ENCODE measurements around the gene CASTOR1. TPM values are rescaled to one million over a fixed set of nuclear protein-coding genes. Genes with fewer than 3 reads are reported as not detected.

CASTOR1 gene
- polyA plus RNA-seq, 1 donor = 4.0 TPM

DNA sequence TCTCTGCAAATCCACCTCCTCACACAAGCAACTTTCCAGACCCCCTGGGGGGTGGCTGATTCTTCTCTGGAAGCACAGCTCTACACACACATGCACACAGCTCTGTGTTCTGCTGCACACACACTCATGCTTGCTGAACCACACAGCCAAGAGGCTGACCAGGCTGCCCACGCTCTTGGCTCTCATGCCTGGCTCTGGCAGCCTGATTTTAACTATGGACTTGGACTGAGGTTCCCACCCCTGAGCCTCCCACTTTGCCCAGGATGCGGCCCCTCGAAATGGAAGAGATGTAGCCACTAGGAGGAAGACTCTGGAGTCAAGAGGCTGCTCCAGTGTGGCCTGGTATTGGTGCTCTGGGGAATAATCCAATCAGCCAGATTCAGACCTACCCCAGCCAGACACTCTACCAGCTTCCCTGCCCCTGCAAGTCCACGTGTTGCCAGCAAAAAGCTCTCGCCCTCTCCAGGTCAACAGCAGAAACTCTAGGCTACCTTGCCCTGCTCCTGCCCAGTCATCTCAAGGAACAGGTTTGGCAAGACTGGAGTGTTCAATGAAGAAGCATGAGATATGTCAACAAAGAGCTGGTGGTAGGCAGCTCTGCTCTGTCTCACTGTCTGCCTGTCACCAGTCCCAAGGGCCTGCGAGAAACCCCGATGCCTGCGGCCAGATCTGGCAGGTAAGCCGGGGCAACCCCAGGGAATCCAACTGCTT is 8.8 kb upstream of the CASTOR1 start:
- DNase-seq (ENCODE audit: low read depth) = no peak

GRCh38 chr22:30297276-30297990 is 8.1 kb upstream of the CASTOR1 start:
- DNase-seq (ENCODE audit: low read depth) = no peak

DNA sequence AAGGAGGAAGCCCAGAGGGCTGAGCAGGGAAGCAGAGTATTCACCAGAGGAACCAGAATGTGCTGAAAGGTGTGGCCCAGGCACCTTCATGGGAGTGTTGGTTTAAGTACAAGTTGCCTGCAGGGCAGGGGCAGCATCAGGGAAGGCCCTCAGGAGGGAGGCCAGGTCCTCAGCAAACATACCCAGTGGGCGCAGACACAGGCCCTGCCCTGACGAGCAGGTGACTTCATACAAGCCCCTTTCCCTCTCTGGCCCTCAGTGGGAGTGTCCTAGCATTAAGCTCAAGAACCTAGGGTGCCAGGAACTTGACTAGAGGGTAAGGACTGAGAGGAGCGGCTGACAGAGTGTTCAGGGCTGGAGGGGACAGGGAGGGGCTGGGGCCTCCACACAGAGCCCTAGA is 7.5 kb upstream of the CASTOR1 start:
- no peak for DNase-seq (ENCODE audit: low read depth)

DNA sequence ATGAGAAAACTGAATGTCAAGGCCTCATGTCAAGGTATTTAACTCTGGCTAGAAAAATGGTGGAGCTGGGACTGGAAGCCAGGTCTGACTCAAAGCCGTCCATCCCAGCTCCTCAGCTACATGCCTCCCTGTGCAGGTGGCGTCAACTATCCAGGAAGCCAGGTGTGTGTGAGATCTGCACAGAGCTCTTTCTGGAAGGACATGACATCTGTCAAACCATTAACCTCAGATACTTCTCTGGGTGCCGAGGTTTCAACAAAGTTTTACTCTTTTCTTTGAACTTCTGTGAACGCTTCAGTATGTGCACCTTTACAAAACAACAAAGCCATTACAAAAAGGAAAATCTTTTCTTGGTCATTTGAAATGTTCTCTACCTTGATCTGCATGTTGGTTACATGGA is 7.0 kb upstream of the CASTOR1 start:
- no peak for DNase-seq (ENCODE audit: low read depth)

- DNase-seq (ENCODE audit: low read depth) = no peak
Observed at GRCh38 chr22:30295576-30295975, 6.3 kb upstream of the CASTOR1 start.

DNA sequence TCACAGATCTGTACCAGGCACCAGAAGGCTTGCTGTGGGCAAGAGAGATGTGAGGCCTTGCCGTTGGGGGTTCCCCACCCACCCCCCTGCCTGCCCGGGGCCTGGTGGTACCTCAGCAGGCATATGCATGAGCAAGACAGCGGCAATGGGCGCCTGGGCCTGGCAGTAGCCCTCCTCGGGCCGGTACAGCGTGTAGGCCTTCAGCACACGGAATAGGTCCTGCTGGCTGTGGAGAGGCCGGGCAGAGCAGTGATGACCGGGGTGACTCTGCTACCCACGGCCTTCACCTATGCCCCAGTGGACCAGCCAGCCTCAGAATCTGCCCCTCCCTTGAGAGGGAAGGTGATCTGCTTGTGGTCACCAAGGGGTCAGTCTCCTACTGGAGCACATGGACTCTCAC is 5.5 kb upstream of the CASTOR1 start:
- no peak for DNase-seq (ENCODE audit: low read depth)

- no peak for DNase-seq (ENCODE audit: low read depth)
Observed at GRCh38 chr22:30294066-30294465, 4.8 kb upstream of the CASTOR1 start.

- DNase-seq (ENCODE audit: low read depth) = no peak
Observed at GRCh38 chr22:30293026-30293425, 3.7 kb upstream of the CASTOR1 start.

DNA sequence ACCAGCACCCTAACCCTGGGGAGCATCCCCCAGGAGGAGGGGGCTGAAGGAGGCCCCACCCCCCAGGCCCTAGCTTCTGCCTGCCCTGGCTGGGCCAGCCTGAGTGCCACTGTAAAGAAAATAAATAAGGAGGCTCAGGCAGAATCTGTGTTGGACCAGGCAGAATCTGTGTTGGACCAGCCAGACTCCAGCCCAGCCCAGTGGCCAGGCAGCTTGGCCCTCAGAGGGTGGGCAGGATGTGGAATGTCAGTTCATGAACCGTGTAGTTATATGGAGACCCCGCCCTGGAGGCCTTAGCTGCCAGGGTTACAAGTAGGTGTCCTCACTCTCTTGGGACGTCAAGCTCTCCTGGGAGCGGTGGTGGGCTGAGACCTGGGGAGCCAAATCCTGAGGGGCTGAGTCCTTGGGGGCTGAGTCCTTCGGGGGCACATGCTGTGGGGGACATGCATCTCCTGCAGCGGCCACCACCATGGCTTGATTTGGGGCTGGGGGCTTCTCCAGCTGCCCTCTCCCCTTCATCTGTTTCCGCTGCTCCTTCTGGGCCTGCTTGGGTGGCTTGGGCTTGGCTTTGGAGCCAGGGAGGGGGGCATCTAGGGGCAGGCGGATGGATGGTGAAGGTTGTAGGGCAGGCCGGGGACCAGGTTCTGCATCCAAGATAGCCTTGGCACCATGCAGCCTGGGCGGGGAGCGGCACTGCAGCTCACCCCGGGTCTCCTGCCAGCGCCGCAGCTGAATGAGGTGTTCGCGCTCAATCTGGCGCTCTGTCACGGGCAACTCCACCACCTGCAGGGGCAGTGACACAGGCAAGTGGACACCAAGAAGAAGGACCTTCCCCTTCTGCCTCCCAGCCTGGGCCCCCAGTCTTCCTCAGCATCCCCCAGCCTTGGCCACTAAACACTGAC is 3.0 kb upstream of the CASTOR1 start:
- DNase-seq (ENCODE audit: low read depth) = no peak

GRCh38 chr22:30291058-30291892 is 2.0 kb upstream of the CASTOR1 start:
- DNase-seq (ENCODE audit: low read depth) = no peak

DNA sequence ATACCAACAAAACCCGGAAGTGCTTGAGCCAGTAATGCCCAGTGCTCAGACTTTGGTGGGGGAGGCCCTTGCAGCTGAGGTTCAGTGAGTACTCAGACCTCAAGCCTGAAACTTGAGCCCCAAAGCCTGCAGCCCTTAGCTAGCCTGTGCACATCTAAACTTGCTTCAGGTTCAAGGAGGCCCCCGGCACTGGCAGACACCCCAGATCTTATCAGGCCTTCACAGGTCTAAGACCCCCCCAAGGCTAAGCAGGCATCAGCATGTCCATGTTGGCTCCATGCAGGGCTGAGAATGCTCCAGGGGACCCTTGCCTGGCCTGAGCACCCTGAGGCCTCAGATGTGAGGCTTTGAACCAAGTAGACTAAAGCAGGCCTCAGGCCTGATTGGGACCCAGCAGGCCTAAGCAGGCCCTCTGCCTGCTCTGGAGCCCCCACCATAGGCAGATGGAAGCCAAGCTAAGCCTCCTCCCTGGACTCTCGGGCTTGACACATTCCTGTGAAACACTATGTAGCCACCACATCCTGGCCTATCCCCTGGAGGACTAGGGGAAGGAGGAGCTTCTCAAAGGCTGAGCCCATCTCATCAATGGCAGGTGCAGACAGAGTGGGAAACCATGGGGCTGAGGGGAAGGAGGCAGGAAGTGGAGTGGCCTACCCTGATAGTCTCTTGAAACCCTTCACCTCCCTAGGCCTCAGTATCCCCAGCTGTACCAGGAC is 1.2 kb upstream of the CASTOR1 start:
- no peak for DNase-seq (ENCODE audit: low read depth)

DNA sequence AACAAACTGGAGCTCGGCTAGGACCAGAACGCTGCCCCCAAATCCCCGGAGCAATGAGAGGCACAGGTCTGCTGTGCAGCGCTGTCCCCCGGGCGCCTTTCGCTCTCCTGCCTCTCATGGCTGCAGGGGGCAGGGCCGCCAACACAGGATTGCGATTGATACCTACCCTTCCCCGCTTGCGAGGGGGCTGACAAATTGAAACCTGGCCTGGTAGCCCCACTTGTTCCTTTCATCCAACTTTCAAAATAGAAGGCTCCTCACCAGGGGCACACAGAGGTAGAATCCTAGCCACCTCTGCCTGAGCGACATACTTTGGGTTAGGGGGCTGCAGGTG is 642 bp upstream of the CASTOR1 start:
- no peak for DNase-seq (ENCODE audit: low read depth)

DNA sequence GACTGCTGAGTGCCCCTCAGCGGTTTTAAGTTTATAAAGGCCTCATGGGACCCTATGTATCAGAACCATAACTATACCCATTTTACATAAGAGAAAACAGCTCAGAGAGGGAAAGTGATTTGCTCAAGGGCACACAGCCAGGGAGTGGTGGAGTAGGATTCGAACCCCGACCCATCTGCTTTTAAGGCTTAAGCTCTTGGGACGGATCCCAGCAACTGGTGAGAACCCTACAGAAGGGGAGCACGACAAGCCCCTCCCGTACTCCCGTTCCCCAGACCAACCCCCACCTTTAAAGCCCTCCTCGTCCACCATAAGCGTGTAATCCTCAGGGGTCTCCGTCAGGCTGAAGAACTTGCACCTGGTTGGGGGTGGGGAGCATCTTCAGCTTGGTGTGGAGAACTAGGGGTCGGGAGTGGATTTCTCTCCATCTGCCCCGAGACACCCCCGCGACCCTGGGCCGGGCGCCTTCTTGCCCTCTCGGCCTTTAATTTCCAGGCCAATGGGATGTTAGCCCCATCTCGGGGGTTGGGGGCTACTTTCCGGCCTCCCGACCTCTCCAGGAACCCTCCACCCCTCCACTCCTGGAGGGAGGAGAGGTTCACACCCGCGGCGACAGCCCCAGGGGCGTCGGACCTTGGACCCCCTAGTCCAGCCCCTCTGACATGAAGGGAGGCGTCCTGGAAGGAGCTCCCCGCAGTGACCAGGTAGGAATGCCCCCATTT is 725 bp downstream of the CASTOR1 start:
- DNase-seq (ENCODE audit: low read depth) = no peak

DNA sequence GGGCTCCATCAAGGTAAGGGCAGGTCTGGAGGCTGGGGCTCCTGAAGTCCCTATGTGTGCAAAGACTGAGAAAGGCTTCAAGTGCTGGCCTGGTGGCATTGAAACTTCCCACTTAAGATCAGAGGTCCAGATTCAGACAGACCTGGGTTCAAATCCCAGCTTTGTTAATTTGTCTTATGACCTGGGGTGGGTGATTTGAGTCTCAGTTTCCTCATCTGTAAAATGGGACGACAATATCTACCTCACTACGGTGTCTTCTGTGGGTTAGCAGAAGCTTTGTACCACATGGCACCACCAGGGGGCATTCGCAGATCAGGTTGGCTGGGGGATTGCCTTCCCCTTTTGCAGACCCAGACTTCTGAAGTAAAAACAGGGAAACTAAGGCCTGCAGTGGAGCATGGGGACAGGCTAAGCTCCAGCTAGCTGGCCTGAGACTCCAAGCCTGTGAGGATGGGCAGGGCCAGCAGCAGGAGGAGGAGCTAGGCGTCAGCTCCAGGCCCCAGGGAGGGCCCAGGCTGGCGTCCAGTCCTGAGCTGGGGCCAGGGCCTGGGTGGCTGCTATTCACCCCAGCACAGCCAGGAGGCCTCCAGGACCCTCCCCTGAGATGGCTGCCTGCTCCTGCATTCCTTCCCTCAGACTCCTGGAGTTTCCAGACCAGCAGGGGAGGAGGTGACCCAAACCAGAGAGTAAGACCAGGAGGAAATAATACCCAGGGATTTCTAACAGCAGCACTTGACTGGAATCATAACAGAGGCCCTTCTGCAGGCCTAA is 1.5 kb downstream of the CASTOR1 start:
- DNase-seq (ENCODE audit: low read depth) = peak; percentile 68

DNA sequence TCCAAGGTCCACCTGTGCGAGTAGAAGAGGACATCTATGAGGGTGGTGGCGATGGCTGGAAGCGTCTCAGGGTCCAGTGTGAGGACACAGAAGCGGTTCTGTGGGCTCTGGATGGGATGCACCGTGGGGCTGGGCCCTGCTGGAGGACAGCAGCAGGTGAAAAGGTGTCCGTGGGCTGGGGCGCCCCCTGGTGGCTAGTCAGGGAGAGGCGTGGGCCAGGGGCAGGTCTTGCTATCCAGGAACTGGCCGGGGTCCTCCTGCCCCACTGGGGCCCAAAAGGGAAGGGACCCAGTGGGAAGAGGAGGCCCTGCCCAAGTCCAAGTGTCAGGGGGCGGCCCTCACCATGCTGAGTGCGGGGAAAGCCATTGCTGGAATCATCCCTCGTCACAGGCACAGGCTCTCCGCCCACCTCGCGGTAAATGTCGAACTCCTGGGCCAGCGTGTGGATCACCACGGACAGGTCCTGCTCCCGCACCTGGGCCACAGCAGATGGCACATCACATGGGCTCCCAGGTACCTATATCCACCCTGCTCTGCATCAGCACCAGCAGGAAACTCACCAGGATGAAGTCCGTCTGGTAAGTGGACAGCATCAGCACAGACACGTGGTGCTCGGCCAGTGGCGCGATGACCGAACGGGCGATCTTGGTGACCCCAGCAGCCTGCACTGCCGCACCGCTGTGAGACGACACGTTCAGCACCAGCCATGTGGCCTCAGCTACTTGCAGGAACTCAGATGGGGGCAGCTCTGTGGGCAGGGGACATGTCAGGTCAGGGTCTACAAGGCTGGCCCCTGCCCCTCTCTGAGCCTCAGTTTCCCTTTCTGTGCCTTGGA is 2.3 kb downstream of the CASTOR1 start:
- DNase-seq (ENCODE audit: low read depth) = no peak

- no peak for DNase-seq (ENCODE audit: low read depth)
Observed at GRCh38 chr22:30286331-30286730, 3.0 kb downstream of the CASTOR1 start.

- no peak for DNase-seq (ENCODE audit: low read depth)
Observed at GRCh38 chr22:30285846-30286200, 3.5 kb downstream of the CASTOR1 start.

DNA sequence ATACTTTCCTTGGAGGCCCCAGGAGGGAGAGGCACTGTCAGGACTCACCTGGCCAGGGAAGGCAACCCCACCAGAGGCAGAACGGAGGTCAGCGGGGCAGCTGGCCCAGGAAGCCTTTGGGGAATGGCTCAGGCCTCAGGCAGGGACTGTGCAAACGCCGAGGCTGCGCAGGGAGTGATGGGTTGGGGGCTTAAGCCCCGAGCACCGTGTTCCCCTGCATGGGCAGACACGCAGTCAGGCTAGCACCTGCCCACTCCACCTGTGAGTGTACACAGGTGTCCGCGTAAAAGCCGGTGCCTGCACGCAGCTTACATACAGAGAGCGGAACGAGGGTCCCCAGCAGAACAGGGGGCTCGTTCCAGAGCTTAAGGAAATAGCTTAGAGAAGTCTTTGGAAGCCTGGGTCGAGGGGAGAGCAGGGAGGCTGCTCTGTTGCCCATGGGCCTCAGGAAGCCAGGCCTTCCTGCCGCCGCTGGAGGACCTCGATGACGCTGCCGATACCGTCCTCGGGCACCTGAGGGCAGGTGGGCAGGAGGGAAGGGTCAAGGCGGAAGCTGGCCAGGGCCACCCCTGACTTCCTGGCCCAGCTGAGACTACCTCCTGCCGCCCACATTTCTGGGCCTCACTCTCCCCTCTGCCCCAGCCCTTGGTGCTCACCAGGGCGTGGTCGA is 4.0 kb downstream of the CASTOR1 start:
- no peak for DNase-seq (ENCODE audit: low read depth)

All from forelimb muscle (tissue), 1 donor.